ENCODE results near the gene IL10RB.
"Not testable (repeated sequence)": the region's sequence is repeated elsewhere in the genome, so short reads cannot be mapped to it uniquely, and the experiment has no call there.

The IL10RB gene

GRCh38 chr21:33266050-33266788 is at the start of gene IL10RB:
TSS of gene IL10RB (plus strand) at chr21:33266367. CDS start at chr21:33266466, 99 bp downstream.
- peak; percentile 87 for DNase-seq

- no peak for DNase-seq
Observed at GRCh38 chr21:33217138-33217520, 49.0 kb upstream of the IL10RB start.

- no peak for DNase-seq
Observed at GRCh38 chr21:33219300-33219699, 46.9 kb upstream of the IL10RB start.

GRCh38 chr21:33219954-33220353 is 46.2 kb upstream of the IL10RB start:
- DNase-seq, result no peak

GRCh38 chr21:33225376-33225775 is 40.8 kb upstream of the IL10RB start:
- DNase-seq, result not testable (repeated sequence)

GRCh38 chr21:33228455-33228854 is 37.7 kb upstream of the IL10RB start:
- no peak for DNase-seq

GRCh38 chr21:33229099-33229783 is 36.9 kb upstream of the IL10RB start:
- no peak for DNase-seq

- DNase-seq, result peak; percentile 76
Observed at GRCh38 chr21:33229784-33230544, 36.2 kb upstream of the IL10RB start, which contains the start of gene IFNAR2. TSS of gene IFNAR2 (plus strand) at chr21:33229938. CDS start at chr21:33241923, 11,985 bp downstream.

- peak; percentile 63 for DNase-seq
Observed at GRCh38 chr21:33230545-33231324, 35.4 kb upstream of the IL10RB start.

GRCh38 chr21:33231526-33231925 is 34.6 kb upstream of the IL10RB start:
- no peak for DNase-seq

- no peak for DNase-seq
Observed at GRCh38 chr21:33232291-33233034, 33.7 kb upstream of the IL10RB start.

- DNase-seq, result no peak
Observed at GRCh38 chr21:33234635-33235520, 31.3 kb upstream of the IL10RB start.

- DNase-seq, result no peak
Observed at GRCh38 chr21:33236013-33236686, 30.0 kb upstream of the IL10RB start.

GRCh38 chr21:33236766-33237165 is 29.4 kb upstream of the IL10RB start:
- DNase-seq, result no peak

GRCh38 chr21:33237486-33237885 is 28.7 kb upstream of the IL10RB start:
- no peak for DNase-seq

- no peak for DNase-seq
Observed at GRCh38 chr21:33238146-33238545, 28.0 kb upstream of the IL10RB start.

GRCh38 chr21:33238565-33239255 is 27.5 kb upstream of the IL10RB start:
- peak; percentile 46 for DNase-seq

GRCh38 chr21:33239559-33240127 is 26.5 kb upstream of the IL10RB start:
- DNase-seq, result not testable (repeated sequence)

- no peak for DNase-seq
Observed at GRCh38 chr21:33240404-33240803, 25.8 kb upstream of the IL10RB start.

Data from inflammatory macrophage treated with lipopolysaccharide for 4 hours (primary cell).